Muscle layer of duodenum (tissue), 2 donors: ENCODE data around the gene SEBOX.

Source experiments
- H3K27ac ChIP-seq: one replicate; pipeline ENCODE4 v1.7.0; 2013; ENCODE audit warnings: mild to moderate bottlenecking, low read length
- H3K27me3 ChIP-seq: one replicate; pipeline ENCODE4 v1.7.0; 2013; ENCODE audit warnings: low read depth, mild to moderate bottlenecking, control low read depth, low read length
- H3K36me3 ChIP-seq, 2 donors: one replicate each; pipeline ENCODE4 v1.7.0; 2013; ENCODE audit warnings: low read length in 2 of 2, control low read depth in 1 of 2, mild to moderate bottlenecking in 1 of 2; ENCODE audit not compliant: insufficient read depth in 2 of 2, control insufficient read depth in 1 of 2
- H3K4me1 ChIP-seq, 2 donors: one replicate each; pipeline ENCODE4 v1.7.0; 2013; ENCODE audit warnings: low read length in 2 of 2, mild to moderate bottlenecking in 2 of 2, control low read depth in 1 of 2, moderate library complexity in 1 of 2; ENCODE audit not compliant: insufficient read depth in 2 of 2, control insufficient read depth in 1 of 2
- H3K4me3 ChIP-seq, 2 donors: one replicate each; pipeline ENCODE4 v1.7.0; 2013; ENCODE audit warnings: low read length in 2 of 2, low read depth in 1 of 2, mild to moderate bottlenecking in 1 of 2
- H3K9me3 ChIP-seq, 2 donors: one replicate each; pipeline ENCODE4 v1.7.0; 2013; ENCODE audit warnings: low read length in 2 of 2, control low read depth in 1 of 2, mild to moderate bottlenecking in 1 of 2; ENCODE audit not compliant: control insufficient read depth in 1 of 2
- donor health status: healthy.

SEBOX gene

DNA sequence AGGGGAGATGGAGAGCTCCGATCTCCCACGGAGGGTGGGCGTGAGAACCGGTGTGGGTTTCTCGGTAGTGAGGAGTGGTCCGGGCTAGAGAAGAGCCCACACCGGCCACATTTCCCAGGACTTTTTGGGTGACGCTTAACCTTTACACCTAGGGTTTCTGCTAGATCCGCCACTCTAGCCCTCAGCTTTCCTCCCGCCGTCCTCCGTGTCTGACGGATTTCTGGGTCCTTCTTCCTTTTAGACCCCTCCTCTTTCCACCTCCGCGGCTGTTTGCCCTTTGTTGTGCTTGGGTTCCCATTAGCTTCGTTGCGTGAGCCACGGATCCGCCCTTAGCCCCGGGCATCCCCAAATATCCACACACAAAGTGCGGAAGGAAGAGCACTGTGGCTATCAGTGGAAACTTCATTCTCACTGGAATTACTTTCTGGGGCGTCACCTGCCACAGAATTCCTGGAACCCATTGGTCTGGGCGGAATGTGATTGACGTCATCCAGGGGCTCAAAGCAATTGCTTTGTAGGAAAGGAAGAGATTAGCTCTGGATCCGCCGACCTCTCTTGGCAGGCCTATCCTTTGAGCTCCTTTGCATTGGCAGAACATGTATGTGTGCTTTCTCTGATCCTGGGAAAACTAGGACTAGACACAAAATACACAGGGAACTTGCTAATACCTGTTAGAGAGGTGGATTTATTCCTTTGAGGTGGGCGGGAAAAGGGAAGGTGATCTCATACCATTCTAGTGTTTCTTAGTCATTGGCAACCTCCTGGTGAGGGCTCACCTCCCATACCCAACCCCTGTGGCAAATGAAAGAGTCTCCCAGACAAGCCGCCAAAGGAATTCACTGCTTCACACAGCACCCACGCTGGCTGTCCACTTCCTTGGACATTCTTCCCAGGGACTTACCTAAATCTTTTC lies 28.8 kb downstream of the SEBOX start:
- H3K9me3 ChIP-seq: no peaks in the 10 kb centered on the region
- H3K36me3 ChIP-seq: peaks cover 19 to 27% of the 10 kb centered on the region in 2 donors
- peaks cover 18 to 43% of the 10 kb centered on the region in 2 donors for H3K4me1 ChIP-seq
- peak overlapping the region; percentile 74 to 89 for H3K4me3 ChIP-seq
- no peaks in the 10 kb centered on the region for H3K27me3 ChIP-seq
- H3K27ac ChIP-seq: peak overlapping the region; percentile 94

DNA sequence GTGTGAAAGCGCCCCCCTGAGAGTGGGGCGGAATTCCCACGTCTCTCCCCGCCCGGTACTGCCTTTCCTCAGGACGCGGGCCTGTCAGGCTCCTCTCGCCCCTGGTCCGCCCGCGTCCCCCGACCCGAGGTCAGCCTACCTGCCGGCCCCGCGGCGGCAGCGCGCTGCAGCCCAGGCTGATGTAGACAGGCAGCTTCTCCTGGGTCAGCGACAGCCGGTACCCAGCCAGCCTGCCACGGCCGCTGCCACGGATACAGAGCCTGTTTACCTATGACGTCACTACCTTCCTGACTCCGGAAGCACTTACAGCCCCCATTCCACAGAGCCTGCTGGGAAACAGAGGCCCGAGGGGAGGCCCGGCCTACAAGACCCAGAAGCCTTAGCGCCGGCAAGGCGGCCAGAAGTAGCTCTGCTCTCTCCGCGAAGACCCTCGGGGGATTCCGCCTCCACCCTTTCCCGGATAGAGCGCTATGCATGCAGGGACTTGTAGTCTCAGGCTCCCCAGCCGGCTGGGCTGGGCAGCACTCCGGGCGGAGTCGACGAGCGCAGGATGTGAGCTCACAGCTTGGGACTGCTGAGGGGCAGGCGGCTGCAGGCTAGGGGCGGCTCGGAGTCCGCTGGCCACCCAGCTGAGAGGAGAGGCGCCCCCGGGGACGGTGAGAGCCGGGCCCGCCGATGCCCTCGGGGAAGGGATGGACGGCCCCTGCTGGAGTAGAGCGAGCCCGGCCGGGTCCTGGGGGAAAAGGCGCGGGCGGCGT lies 29.6 kb downstream of the SEBOX start, which contains the start of the genes IFT20 and TNFAIP1:
IFT20 (minus strand) TSS at position 272 of the 758 bp plus-strand sequence. CDS start 3,487 bp downstream, outside the sequence.
TNFAIP1 (plus strand) TSS at position 561 of the 758 bp plus-strand sequence. CDS start 3,761 bp downstream, outside the sequence.
- Histone ChIP-seq H3K4me1 (peaks cover 18 to 43% of the 10 kb centered on the region in 2 donors), H3K4me3 (peak within 1 kb of the TSS; percentile 74 to 89), H3K27ac (peak within 1 kb of the TSS; percentile 94)

DNA sequence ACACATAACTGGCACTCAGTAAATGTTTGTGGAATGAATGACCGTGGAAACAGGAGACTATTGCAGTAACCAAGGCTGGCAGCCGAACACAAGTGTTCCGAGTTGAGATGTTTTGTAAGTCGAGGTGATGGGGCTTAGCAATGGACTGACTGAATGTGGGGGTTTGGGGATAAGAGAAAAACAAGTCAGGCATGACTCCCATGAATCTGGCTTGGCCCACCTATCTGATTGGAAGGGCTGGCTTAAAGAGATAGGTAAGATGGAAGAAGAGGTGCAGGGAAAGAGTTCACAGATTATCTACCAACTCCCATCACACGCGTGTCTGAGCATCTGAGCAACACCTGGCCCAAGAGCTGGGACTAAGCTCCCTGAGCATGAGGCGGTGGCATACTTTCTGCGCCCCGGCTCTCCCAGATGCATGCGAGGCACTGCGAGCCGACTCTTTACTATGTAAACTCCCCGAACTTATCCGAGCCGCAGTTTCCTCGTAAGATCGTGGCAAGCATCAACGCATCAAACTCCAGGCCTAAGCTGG lies 30.3 kb downstream of the SEBOX start:
- H3K36me3 ChIP-seq: peaks cover 9 to 26% of the 10 kb centered on the region in 2 donors
- no peaks in the 10 kb centered on the region for H3K27me3 ChIP-seq
- peaks cover 18 to 43% of the 10 kb centered on the region in 2 donors for H3K4me1 ChIP-seq
- peak overlapping the region; percentile 77 for H3K27ac ChIP-seq
- H3K9me3 ChIP-seq: no peaks in the 10 kb centered on the region
- H3K4me3 ChIP-seq: peak overlapping the region; percentile 74 to 89

More for the DNA sequence above, 29.6 kb downstream of the SEBOX start, which contains the start of the genes IFT20 and TNFAIP1:
- Histone ChIP-seq H3K27me3 (no peaks in the 10 kb centered on the region), H3K36me3 (peaks cover 14 to 27% of the 10 kb centered on the region in 2 donors), H3K9me3 (no peaks in the 10 kb centered on the region)

DNA sequence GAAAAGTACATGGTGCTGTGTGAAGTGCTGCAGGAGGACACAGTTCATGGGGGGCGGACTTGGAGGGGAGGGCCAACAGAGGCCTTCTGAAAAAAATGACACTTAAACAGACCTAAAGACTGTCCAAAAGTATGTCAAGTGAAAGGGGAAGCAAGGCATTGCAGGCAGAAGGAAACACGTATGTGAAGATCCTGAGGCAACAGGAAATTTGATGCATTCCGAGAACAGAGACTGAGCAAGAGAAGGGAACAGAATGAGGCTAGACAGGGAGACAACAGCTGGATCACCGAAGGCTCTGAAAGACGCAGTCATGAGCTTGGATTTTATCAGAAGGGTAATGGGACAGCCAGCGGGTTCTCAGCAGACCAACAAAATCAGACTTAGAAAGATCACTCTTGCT lies 30.8 kb downstream of the SEBOX start:
- peak overlapping the region; percentile 77 for H3K27ac ChIP-seq
- H3K4me3 ChIP-seq: peak overlapping the region; percentile 74 to 89
- H3K36me3 ChIP-seq: peaks cover 12 to 25% of the 10 kb centered on the region in 2 donors
- H3K9me3 ChIP-seq: no peaks in the 10 kb centered on the region
- no peaks in the 10 kb centered on the region for H3K27me3 ChIP-seq
- peaks cover 18 to 43% of the 10 kb centered on the region in 2 donors for H3K4me1 ChIP-seq

DNA sequence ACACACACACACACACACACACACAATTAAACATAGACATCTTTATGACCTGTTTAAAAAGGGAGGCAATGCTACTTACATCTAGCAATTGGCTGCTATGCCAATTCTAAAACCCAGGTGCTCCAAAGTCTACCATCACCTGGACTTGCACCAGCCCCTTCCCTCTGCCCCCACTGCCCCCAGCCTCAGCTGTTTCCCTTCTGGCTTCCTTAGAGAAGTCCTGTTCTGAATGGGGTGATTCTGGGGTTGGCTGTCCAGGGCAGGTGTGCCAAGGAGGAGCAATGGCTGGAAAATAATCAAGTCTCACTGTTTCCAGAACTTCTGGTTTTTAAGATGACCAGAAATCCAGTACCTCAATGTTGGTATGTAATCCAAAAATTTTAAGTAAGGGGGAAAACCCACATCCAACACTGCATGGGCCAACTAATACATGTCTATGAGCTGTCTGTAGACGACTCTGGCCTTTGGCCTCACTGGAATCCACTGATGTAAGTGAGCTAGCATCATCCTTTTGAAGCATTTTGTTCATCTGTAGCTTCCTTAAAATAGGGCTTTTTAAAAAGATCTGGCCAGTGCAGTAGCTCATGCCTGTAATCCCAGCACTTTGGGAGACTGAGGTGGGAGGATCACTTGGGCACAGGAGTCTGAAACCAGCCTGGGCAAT lies 31.8 kb downstream of the SEBOX start:
- Histone ChIP-seq H3K36me3 (peaks cover 21 to 33% of the 10 kb centered on the region in 2 donors), H3K27ac (no peak overlapping the region), H3K4me1 (peaks cover 18 to 40% of the 10 kb centered on the region in 2 donors), H3K4me3 (no peak overlapping the region), H3K9me3 (no peaks in the 10 kb centered on the region), H3K27me3 (no peaks in the 10 kb centered on the region)

DNA sequence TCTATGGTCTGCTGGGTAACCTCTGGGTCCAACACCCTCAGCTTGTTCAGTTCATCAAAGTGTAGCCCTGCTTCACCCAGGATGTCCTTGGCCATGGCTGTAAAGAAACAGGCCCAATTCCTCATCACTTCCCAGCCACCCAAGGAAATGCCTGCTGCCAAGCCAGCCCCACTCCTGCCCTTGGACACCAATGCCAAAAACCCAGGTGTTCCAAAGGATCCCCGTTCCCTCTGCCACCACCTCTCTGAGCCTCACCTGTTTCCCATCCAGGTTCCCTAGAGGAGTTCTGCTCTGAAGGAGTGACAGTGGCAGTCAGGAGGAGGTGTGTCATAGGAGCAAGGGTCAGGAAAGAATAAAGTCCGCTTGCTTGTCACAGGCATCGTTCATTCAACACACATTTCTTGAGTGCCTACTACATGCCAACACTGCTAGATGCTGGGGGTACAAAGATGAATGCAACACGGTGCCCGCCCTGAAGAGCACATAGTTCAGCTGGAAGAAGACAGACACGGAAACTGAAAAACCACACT lies 33.0 kb downstream of the SEBOX start:
- Histone ChIP-seq H3K4me1 (peaks cover 15 to 29% of the 10 kb centered on the region in 2 donors), H3K27me3 (no peaks in the 10 kb centered on the region), H3K4me3 (no peak overlapping the region), H3K27ac (no peak overlapping the region), H3K36me3 (peaks cover 28 to 43% of the 10 kb centered on the region in 2 donors), H3K9me3 (no peaks in the 10 kb centered on the region)

DNA sequence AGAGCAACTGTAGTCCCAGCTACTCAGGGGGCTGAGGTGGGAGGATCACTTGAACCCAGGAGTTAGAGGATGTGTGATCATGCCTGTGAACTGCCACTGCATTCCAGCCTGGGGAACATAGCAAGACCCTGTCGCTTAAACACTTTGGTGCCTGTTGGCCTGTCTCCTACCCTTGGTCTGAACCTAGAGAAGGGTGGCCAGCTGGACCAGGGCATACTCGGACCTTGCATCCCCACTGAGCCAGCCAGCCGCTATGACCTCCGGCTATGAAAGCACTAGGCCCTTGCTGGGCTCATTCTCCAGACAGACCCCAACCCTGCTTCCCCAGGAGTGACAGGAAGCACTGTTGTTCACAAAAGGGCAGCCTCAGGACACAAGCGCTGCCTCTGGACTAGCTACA lies 34.3 kb downstream of the SEBOX start:
- H3K4me1 ChIP-seq: peaks cover 10 to 18% of the 10 kb centered on the region in 2 donors
- H3K36me3 ChIP-seq: peaks cover 28 to 46% of the 10 kb centered on the region in 2 donors
- no peaks in the 10 kb centered on the region for H3K27me3 ChIP-seq
- H3K9me3 ChIP-seq: no peaks in the 10 kb centered on the region
- no peak overlapping the region for H3K27ac ChIP-seq
- no peak overlapping the region for H3K4me3 ChIP-seq

DNA sequence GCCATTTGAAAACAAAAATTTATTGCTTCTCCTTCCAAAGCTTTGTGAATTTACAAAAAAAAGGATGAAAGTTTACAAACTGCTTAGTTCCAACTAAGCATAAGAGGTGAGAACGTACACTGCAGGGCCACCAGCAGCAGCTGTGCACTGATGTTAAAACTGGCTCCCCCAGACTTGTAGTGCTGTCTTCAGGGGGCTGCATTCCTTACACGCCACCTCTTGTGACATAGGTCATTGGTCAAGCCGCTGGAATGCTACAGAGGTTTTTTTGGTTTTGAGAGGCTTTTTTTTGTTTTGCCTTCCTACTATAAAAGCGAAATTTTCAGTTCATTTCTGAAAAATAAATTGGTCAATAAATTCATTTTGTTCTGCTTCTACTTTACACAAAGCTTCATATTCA lies 36.7 kb downstream of the SEBOX start:
- Histone ChIP-seq H3K4me1 (peaks cover 0 to 5% of the 10 kb centered on the region in 2 donors), H3K36me3 (peaks cover 28 to 46% of the 10 kb centered on the region in 2 donors), H3K27ac (no peak overlapping the region), H3K27me3 (no peaks in the 10 kb centered on the region), H3K4me3 (no peak overlapping the region), H3K9me3 (no peaks in the 10 kb centered on the region)

DNA sequence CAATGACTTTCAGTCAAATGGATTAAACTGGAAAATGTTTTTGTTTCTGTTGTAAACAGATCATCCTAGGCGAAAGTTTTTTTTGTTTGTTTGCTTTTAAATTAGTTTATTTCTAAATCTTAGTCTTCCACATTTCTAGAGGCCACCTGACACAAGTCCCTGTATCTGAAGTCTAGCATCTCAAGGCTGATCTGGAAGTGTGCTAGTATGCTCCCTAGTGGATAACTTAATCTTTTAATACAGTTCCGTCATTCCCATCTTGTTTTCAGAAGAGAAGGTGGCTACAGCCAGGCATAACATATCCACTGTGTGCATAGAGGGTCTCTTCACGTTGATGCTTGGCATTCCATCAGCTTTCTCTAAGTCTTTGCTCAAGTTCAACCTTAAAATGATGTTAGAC lies 37.3 kb downstream of the SEBOX start:
- Histone ChIP-seq H3K36me3 (peaks cover 28 to 46% of the 10 kb centered on the region in 2 donors), H3K27me3 (no peaks in the 10 kb centered on the region), H3K4me3 (no peak overlapping the region), H3K4me1 (no peaks in the 10 kb centered on the region), H3K27ac (no peak overlapping the region), H3K9me3 (no peaks in the 10 kb centered on the region)

DNA sequence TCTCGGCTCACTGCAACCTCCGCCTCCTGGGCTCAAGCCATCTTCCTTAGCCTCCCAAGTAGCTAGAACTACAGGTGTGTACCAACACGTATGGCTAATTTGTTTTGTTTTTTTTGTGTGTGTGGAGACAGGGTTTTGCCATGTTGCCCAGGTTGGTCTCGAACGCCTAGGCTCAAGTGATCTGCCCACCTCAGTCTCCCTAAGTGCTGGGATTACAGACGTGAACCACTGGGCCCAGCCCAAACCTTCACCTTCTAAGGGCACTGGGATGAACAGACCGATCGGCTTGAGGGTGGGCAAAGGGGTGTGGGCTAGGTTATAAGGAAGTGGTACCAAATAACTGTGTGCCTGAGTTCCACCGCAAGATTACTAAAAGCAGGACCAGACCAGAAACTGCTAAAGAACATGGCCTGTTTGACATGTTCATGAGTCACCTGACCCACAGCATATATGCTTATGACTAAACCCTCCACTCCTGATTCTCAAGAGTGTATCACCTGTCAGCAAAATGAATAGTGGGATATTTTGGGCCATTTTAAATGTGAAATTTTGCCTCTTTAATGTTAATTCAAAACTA lies 37.9 kb downstream of the SEBOX start:
- H3K27me3 ChIP-seq: no peaks in the 10 kb centered on the region
- H3K4me3 ChIP-seq: no peak overlapping the region
- no peak overlapping the region for H3K27ac ChIP-seq
- H3K4me1 ChIP-seq: no peaks in the 10 kb centered on the region
- peaks cover 28 to 45% of the 10 kb centered on the region in 2 donors for H3K36me3 ChIP-seq
- H3K9me3 ChIP-seq: no peaks in the 10 kb centered on the region
